Thoracic aorta (tissue), 2 donors: ENCODE data around the gene DBF4B. TPM values are rescaled to one million over a fixed set of nuclear protein-coding genes. Genes with fewer than 3 reads are reported as not detected.

Experiments used
- ATAC-seq: fragments of 150-250 bp; one replicate; pipeline ENCODE4 v1.8.0; 2017; ENCODE audit warnings: low read depth; ENCODE audit not compliant: insufficient number of reproducible peaks, low FRiP score
- DNase-seq: peaks from one replicate; pipeline ENCODE4 v3.0.0-alpha.2; 2020; ENCODE audit warnings: low spot score
- H3K27ac ChIP-seq, 2 donors: fragments of 200-600 bp; sonication (generic); 1 replicate in 1 of 2; 2 replicates in 1 of 2; pipeline ENCODE4 v1.5.1; 2016; ENCODE audit warnings: mild to moderate bottlenecking in 2 of 2, moderate library complexity in 2 of 2
- H3K27me3 ChIP-seq: fragments of 200-600 bp; sonication (generic); replicated peaks from 2 replicates; pipeline ENCODE4 v1.6.0; 2016; ENCODE audit warnings: mild to moderate bottlenecking; ENCODE audit not compliant: insufficient read depth
- H3K36me3 ChIP-seq: fragments of 200-600 bp; sonication (generic); one replicate; pipeline ENCODE4 v1.5.1; 2016
- H3K4me1 ChIP-seq, 2 donors: fragments of 200-600 bp; sonication (generic); 1 replicate in 1 of 2; 2 replicates in 1 of 2; pipeline versions ENCODE4 v1.5.1 to v1.6.0; 2016; ENCODE audit warnings: low read depth in 2 of 2, mild to moderate bottlenecking in 1 of 2; ENCODE audit not compliant: control insufficient read depth in 1 of 2
- H3K4me3 ChIP-seq: fragments of 200-600 bp; sonication (generic); 2 replicates; pipeline ENCODE4 v1.5.1; 2016; ENCODE audit warnings: mild to moderate bottlenecking
- H3K9me3 ChIP-seq: fragments of 200-600 bp; sonication (generic); 2 replicates; pipeline ENCODE4 v1.5.1; 2016
- total RNA-seq, 2 donors: library from RNA; depleted of rRNA; stranded (reverse); fragments of >200 nt; gene quantifications; one replicate each; pipeline versions ENCODE4 v1.1.0 to v1.2.3, GENCODE V29; 2016
- TF ChIP-seq, protein P1 (sequence below): fragments of 200-600 bp; sonication (generic); IDR thresholded peaks from one replicate; pipeline ENCODE4 v1.5.1; 2019; ENCODE audit warnings: antibody characterized with exemption

The DBF4B gene
- total RNA-seq, 2 donors from 2014 or later: 5.7 to 7.8 TPM

DNA sequence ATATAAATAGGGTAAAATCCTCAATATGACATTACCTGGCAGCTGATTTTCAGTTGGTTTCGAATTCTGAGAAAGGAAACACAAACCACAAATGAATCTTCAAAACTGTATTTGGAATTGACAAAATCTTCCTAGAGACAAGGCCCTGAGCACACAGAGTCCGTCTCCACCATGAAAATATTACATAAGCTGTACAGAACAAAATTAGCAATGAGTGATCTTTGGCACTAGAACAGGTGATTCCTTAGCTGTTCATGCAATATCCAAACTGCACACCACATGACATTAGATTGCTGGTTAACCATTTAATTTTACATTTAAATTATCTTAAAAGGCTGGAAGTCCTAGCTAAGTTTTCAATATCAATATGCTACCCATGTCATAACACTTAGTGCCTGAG, 89.9 kb downstream of the DBF4B start:
- H3K4me3 ChIP-seq: peak overlapping the region; percentile 64

More for the DNA sequence above, 89.9 kb downstream of the DBF4B start:
- Histone ChIP-seq H3K27me3 (no peaks in the 10 kb centered on the region), H3K36me3 (no peaks in the 10 kb centered on the region), H3K4me1 (peaks cover 20 to 82% of the 10 kb centered on the region in 2 donors), H3K9me3 (no peaks in the 10 kb centered on the region), H3K27ac (peak overlapping the region; percentile 81 to 88)
- DNase-seq (no peak), ATAC-seq (no peak)
- TF ChIP-seq, protein P1, sequence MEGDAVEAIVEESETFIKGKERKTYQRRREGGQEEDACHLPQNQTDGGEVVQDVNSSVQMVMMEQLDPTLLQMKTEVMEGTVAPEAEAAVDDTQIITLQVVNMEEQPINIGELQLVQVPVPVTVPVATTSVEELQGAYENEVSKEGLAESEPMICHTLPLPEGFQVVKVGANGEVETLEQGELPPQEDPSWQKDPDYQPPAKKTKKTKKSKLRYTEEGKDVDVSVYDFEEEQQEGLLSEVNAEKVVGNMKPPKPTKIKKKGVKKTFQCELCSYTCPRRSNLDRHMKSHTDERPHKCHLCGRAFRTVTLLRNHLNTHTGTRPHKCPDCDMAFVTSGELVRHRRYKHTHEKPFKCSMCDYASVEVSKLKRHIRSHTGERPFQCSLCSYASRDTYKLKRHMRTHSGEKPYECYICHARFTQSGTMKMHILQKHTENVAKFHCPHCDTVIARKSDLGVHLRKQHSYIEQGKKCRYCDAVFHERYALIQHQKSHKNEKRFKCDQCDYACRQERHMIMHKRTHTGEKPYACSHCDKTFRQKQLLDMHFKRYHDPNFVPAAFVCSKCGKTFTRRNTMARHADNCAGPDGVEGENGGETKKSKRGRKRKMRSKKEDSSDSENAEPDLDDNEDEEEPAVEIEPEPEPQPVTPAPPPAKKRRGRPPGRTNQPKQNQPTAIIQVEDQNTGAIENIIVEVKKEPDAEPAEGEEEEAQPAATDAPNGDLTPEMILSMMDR: no peak

Other genes starting within 250 kb of the DBF4B start
- 10 to 100 TPM; 39.3 to 56.1 TPM for gene GPATCH8, start 205.3 kb upstream of the DBF4B start, total RNA-seq
- 10 to 100 TPM; 12.6 to 24.2 TPM for gene FZD2, start 151.2 kb upstream of the DBF4B start, total RNA-seq
- gene MEIOC, start 52.2 kb upstream of the DBF4B start, total RNA-seq: not detected
- gene CCDC43, start 18.9 kb upstream of the DBF4B start, total RNA-seq: 10 to 100 TPM in 1 of 2 donors, 1 to 10 TPM in 1; 8.0 to 18.8 TPM
- gene ADAM11, start 50.3 kb downstream of the DBF4B start, total RNA-seq: 1 to 10 TPM in 1 of 2 donors, under 1 TPM in 1; 0.41 to 5.7 TPM
- 10 to 100 TPM; 15.4 to 29.0 TPM for gene GJC1, start 121.6 kb downstream of the DBF4B start, total RNA-seq
- 1 to 10 TPM in 1 of 2 donors, not detected in 1; 1.6 TPM for gene HIGD1B, start 139.2 kb downstream of the DBF4B start, total RNA-seq
- 100 to 1,000 TPM in 1 of 2 donors, 10 to 100 TPM in 1; 35.2 to 117 TPM for gene EFTUD2, start 190.8 kb downstream of the DBF4B start, total RNA-seq
- gene GFAP, start 206.8 kb downstream of the DBF4B start, total RNA-seq: 10 to 100 TPM in 1 of 2 donors, not detected in 1; 14.6 TPM
- 1 to 10 TPM in 1 of 2 donors, not detected in 1; 2.0 TPM for gene KIF18B, start 239.1 kb downstream of the DBF4B start, total RNA-seq